Stimulated activated CD8-positive, alpha-beta memory T cell treated with anti-CD3 and anti-CD28 coated beads, Interleukin-4, amount 100 ng/mL, for 24 hours (primary cell): ENCODE measurements around the gene BMPER.
"Not testable (repeated sequence)": the region's sequence is repeated elsewhere in the genome, so short reads cannot be mapped to it uniquely, and the experiment has no call there.

ENCODE experiments used
- DNase-seq: peaks from one replicate; pipeline ENCODE4 v3.0.0-alpha.2; 2020; ENCODE audit warnings: low read depth

The BMPER gene

GRCh38 chr7:34137176-34137575 is 231.8 kb downstream of the BMPER start:
- no peak for DNase-seq

- no peak for DNase-seq
Measured at GRCh38 chr7:34138483-34138882, 233.1 kb downstream of the BMPER start.

- DNase-seq: no peak
Measured at GRCh38 chr7:34139086-34139485, 233.7 kb downstream of the BMPER start.

- no peak for DNase-seq
Measured at GRCh38 chr7:34140066-34140465, 234.7 kb downstream of the BMPER start.

- no peak for DNase-seq
Measured at GRCh38 chr7:34143402-34143801, 238.1 kb downstream of the BMPER start.

GRCh38 chr7:34145603-34146002 is 240.3 kb downstream of the BMPER start:
- no peak for DNase-seq

- no peak for DNase-seq
Measured at GRCh38 chr7:34153656-34154270, 248.4 kb downstream of the BMPER start.

- DNase-seq: no peak
Measured at GRCh38 chr7:34155220-34155908, 250.0 kb downstream of the BMPER start.

GRCh38 chr7:34156336-34156735 is 251.0 kb downstream of the BMPER start:
- DNase-seq: no peak

GRCh38 chr7:34157137-34157536 is 251.8 kb downstream of the BMPER start:
- DNase-seq: no peak

GRCh38 chr7:34158368-34159153 is 253.2 kb downstream of the BMPER start:
- DNase-seq: no peak

- no peak for DNase-seq
Measured at GRCh38 chr7:34160261-34160752, 255.0 kb downstream of the BMPER start.

- DNase-seq: no peak
Measured at GRCh38 chr7:34162027-34162565, 256.8 kb downstream of the BMPER start.

GRCh38 chr7:34162677-34163076 is 257.3 kb downstream of the BMPER start:
- DNase-seq: no peak

- no peak for DNase-seq
Measured at GRCh38 chr7:34163956-34164355, 258.6 kb downstream of the BMPER start.

GRCh38 chr7:34165466-34165865 is 260.1 kb downstream of the BMPER start:
- DNase-seq: no peak

- DNase-seq: no peak
Measured at GRCh38 chr7:34165927-34166550, 260.7 kb downstream of the BMPER start.

GRCh38 chr7:34168013-34168412 is 262.7 kb downstream of the BMPER start:
- DNase-seq: no peak

- DNase-seq: not testable (repeated sequence)
Measured at GRCh38 chr7:34174688-34175616, 269.6 kb downstream of the BMPER start.

- DNase-seq: no peak
Measured at GRCh38 chr7:34175837-34176236, 270.5 kb downstream of the BMPER start.

- DNase-seq: no peak
Measured at GRCh38 chr7:34177476-34177875, 272.1 kb downstream of the BMPER start.
